D721Med (cell line): ENCODE results near the gene PLEKHG1.

Experiments
- DNase-seq: peaks from one replicate; pipeline ENCODE4 v3.0.0; 2011; ENCODE audit warnings: low spot score; ENCODE audit not compliant: insufficient read length
- FAIRE-seq: peaks from 2 replicates; lab custom pipeline; 2011; peaks lifted over from hg19 to GRCh38; lab: Jason Lieb, UNC
- CTCF ChIP-seq: IDR thresholded peaks from 2 replicates; pipeline ENCODE4 v1.5.1; 2012; ENCODE audit warnings: mild to moderate bottlenecking, control low read depth; ENCODE audit not compliant: insufficient read depth; ENCODE audit errors: missing control alignments

The PLEKHG1 gene

GRCh38 chr6:150606168-150606591, 6.5 kb downstream of the PLEKHG1 start:
- DNase-seq: no peak

GRCh38 chr6:150606647-150607328, 7.1 kb downstream of the PLEKHG1 start:
- no peak for DNase-seq
- no peak for FAIRE-seq
- TF ChIP-seq CTCF: no peak

More at GRCh38 chr6:150606168-150606591, 6.5 kb downstream of the PLEKHG1 start:
- no peak for TF ChIP-seq CTCF
- no peak for FAIRE-seq

- FAIRE-seq (no peak), DNase-seq (no peak)
- no peak for TF ChIP-seq CTCF
Observed at GRCh38 chr6:150607329-150607650, 7.6 kb downstream of the PLEKHG1 start.

- FAIRE-seq: no peak
- no peak for DNase-seq
- TF ChIP-seq CTCF: no peak
Observed at GRCh38 chr6:150610584-150610983, 10.9 kb downstream of the PLEKHG1 start.

- DNase-seq: no peak
- TF ChIP-seq CTCF: no peak
- FAIRE-seq: no peak
Observed at GRCh38 chr6:150613269-150613668, 13.6 kb downstream of the PLEKHG1 start.

GRCh38 chr6:150615967-150616366, 16.3 kb downstream of the PLEKHG1 start:
- no peak for TF ChIP-seq CTCF
- no peak for FAIRE-seq
- DNase-seq: no peak

- no peak for DNase-seq
- TF ChIP-seq CTCF: no peak
- FAIRE-seq: no peak
Observed at GRCh38 chr6:150616586-150616985, 16.9 kb downstream of the PLEKHG1 start.
